HuH-7 (cell line): ENCODE data around the gene DYRK1A.
"Not testable (repeated sequence)": the region's sequence is repeated elsewhere in the genome, so short reads cannot be mapped to it uniquely, and the experiment has no call there.

Source experiments
- DNase-seq: peaks from one replicate; pipeline ENCODE4 v3.0.0; 2011; ENCODE audit warnings: low spot score

DYRK1A gene

DNA sequence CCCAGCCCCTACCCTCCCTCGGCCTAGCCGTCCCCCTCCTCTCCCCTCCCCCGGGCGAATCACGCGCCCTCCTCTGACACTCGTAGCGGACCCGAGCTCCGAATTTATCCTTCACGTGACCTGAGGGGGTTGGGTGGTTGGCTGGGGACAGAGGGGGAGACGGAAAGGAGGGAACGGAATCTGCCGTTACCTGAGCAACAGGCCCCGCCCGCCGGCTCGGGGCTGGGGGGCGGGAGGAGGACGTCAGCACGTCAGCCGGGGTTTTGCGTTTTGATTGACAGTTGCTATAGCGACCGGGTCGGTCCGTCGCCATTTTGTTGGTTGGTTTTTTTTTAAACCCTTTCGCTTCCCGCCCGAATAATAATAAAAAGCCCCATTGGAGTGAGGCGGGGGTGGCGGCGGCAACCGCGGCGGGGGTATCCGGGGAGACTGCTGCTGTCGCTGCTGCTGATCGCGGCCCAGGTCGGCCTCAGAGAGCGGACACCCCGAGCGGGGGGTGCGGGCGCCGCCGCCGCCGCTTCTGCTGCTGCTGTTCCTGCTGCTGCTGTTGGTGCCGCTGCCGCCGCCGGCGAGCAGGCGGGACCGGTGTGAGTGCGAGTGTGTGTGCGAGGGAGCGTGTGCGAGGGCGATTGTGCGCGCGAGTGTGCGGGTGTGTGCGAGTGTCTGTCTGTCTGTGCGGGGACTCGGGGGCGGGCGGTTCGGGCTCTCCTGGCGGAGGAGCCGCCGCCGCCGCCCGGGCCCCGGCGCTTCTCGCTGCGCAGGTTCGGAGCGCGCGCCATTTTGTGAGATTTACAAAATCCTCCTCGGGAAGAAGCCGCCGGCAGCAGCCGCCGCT, at the start of gene DYRK1A:
TSS of gene DYRK1A (plus strand) at position 292 of the 835 bp plus-strand sequence. CDS start 53,602 bp downstream, outside the sequence.
- DNase-seq = peak; percentile 96

DNA sequence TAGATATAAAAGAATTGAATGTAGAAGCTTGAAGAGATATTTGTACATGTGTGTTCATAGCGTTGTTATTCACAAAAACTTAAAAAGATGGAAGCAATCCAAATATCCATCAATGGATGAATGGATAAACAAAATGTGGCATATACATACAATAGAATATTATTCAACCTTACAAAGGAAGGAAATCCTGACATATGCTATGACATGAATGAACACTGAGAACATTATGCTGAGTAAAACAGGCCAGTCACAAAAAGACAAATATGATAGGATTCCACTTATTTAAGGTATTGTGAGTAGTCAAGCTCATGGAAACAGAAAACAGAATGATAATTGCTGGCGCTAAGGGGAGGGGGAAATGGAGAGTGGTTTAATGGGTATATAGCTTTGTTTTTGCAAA, 47.0 kb upstream of the DYRK1A start:
- DNase-seq = no peak

DNA sequence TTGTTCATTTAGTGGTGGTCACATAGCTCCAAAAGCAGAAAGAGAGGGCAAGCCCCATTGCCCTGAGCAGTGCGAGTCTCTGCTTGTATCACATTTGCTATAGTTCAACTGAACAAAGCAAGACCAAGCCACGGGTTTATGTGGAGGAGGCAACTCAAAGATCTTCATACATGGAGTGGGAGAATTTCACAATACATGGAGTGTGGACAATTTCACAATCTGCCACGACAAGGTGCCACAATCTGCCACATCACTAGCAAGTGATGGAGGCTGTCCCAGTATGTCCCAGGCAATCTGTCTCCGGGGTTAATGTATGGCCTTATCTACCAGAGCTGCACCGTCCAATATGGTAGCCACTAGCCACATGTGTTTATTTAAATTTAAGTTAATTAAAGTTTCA, 44.5 kb upstream of the DYRK1A start:
- no peak for DNase-seq

DNA sequence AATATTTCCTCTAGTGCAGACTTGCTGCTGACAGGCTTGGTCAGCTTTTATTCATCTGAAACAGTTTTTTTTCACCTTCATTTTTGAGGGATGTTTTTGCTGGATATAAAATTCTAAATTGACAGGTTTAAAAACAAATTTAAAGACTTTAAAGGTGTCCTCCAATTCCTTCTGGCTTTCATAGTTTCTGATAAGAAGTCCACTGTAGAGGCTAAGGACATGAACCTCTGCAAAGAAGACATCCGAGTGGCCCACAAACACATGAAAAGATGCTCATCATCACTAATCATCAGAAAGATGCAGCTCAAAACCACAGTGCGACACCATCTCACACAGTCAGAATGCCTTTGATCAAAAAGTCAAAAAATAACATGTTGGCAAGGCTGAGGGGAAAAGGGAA, 42.0 kb upstream of the DYRK1A start:
- DNase-seq = no peak

DNA sequence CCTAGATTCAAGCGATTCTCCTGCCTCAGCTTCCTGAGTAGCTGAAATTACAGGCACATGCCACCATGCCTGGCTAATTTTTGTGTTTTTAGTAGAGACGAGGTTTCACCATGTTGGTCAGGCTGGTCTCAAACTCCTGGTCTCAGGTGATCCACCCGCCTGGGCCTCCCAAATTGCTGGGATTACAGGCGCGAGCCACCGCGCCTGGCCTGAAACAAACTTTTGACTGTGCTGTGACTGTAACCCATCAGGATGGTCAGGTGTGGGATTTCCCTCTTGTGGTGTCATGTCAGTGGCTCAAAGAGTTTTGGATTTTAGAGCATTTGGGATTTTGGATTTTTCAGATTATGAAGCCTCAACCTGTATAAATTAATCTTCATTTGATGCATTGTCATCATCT, 38.4 kb upstream of the DYRK1A start:
- not testable (repeated sequence) for DNase-seq

DNA sequence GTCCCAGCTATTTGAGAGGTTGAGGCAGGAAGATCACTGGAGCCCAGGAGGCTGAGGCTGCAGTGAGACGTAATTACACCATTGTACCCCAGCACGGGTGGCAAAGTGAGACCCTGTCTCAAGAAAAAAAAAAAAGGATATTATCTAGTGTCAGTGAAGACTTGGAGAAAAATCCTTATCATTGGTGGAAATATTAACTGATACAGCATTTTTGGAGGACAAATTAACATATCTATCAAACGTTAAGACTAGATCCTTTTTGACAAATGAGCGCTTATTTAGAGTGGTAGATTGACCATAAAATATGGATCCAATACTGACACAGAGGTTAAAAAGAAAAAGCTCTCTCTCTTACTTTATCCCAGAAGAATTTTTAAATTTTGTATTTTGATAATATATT, 35.2 kb upstream of the DYRK1A start:
- no peak for DNase-seq

DNA sequence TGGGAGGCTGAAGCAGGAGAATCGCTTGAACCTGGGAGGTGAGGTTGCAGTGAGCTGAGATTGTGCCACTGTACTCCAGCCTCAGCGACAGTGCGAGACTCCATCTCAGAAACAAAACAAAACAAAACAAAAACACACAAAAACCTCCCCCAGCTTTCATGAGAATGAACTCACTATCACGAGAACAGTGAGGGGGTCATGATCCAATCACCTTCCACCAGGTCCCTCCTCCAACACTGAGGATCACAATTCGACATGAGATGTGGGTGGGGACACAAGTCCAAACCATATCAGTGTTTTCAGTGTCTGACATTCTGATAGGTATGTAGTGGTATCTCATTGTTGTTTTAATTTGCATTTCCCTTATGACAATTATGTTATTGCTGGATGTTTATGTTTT, 31.5 kb upstream of the DYRK1A start:
- no peak for DNase-seq

DNA sequence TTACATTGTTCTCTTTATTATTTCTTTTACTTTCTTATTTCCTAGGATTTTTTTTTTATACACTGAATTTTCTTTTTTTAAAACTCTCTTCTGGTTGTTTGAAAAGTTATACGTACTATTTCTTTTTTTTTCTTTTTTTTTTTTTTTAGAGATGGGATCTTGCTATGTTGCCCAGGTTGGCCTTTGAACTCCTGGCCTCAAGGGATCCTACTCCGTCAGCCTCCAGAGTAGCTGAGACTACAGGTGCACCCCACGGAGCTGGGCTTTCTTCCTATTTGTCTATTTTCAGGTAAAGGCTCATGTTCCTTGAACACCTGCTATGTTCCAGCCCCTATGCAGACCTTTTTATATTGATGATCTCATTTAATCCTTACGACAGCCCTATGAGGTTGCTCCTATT, 29.4 kb upstream of the DYRK1A start:
- DNase-seq = no peak

DNA sequence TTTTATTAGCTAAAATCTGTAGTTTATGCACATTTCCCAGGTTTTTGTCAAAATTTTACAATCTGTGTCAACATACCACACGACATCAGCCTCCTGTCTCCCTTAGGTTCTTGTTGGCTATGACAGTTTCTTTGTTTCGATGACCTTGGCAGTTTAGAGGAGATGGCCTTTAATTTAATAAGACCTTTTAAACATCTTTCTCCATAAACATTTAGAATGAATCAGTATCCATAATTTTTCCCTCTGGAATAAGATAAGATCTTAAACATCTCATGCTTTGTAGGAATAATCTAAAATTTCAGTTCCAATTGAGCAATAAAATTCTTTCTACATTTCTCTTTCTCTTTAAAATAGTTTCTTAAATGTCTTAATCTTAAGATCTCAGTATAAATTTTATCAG, 28.7 kb upstream of the DYRK1A start:
- no peak for DNase-seq

DNA sequence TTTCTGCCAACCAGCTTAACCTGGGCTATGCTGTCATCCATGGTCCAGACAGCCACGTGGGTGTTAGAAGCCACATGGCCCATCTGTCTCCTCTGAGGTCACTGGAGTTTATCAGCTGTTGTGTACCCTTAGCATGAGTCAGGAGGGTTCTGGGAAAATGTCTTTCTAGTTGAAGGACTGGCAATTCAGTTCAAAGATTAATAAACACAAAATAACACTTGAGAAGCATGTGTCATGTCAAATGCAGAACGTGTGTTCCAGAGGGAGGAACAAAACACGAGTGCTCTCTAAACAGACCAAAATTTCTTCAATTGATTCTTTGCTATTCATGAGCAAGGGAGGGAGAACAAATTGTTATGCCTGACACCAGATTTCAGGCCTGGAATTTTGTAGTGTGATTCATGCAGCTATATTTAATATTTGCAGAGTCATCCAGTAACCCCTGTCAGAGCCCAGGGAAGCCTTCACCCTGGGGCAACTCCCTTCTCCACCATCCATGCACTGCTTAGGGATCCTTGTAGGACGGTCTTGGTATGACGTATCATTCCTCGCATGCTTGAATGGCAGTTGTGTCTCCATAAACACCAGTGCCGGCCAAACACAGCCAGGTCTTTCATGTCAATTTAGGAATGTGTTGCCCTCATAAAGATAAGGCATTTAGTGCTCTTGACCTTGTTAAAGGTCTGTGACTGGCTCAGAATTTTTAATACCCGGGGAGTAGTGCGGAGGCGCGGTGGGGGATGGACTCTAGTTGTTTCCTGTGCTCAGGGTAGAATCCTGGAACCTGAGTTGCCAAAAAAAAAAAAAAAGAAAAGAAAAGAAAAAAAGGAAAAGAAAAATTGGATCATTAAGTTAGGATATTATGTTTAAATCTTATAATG, 27.7 kb upstream of the DYRK1A start:
- peak; percentile 20 for DNase-seq

DNA sequence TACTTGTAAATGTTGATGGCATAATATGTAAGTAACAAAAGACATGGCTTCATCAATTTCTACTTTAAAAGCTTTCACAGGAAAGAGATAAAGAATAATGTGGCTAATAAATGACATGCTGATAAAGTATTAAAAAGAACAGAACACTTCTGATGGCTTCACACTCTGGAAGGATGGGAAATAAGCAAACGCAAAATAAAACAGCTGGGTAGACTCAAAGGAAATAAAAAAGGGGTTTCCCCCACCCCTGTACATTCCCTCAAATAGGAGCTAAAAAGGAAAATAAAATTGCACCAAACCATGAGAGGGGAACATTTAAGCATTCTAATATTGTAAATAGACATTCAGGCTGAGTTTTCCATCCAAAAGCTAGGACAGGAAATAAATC, 27.0 kb upstream of the DYRK1A start:
- DNase-seq = no peak

DNA sequence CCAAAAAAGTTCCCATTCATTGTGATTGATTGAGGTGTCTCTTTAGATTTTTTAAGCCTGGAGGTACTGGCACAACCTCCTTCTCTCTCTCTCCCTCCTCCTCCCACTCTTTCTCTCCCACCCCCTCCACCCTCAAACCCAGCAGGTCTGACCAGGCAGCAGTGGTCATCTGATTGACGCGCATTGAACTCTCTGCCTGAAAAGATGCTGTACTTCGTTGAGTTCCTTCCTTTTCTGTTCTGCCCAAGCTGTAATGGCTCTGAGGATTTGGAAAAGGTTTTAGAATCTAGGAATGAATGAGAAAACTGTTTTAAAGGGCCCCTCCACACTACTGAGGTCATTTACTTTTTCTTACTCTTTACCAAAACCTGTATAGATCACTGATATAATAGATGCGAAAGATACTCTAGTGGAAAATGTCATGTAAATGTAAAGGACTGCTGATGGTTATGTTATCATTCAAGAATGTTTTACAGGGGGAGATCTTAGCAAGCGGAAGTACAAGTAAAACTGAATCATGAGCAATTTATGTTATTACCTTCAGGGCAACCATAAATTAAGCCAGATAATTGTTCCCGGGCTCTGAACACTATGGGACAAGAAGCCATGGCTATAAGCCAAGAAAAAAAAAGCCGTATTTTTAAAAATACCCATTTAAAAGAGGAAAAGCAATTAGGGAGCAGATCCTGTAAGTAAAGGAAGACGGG, 25.2 kb upstream of the DYRK1A start:
- no peak for DNase-seq

DNA sequence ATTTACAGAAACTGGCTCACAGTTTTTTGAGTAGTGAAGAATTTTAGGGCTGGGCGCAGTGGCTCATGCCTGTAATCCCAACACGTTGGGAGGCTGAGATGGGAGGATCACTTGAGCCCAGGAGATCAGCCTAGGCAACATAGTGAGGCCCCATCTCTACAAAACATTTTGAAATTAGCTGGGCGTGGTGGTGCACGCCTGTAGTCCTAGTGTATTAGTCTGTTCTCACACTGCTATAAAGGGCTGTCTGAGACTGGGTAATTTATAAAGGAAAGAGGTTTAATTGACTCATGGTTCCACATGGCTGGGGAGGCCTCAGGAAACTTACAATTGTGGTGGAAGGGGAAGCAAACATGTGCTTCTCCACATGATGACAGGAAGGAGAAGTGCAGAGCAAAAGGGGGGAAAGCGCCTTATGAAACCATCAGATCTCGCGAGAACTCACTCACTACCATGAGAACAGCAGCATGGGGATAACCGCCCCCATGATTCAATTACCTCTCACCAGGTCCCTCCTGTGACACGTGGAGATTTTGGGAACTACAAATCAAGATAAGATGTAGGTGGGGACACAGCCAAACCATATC, 24.4 kb upstream of the DYRK1A start:
- no peak for DNase-seq

DNA sequence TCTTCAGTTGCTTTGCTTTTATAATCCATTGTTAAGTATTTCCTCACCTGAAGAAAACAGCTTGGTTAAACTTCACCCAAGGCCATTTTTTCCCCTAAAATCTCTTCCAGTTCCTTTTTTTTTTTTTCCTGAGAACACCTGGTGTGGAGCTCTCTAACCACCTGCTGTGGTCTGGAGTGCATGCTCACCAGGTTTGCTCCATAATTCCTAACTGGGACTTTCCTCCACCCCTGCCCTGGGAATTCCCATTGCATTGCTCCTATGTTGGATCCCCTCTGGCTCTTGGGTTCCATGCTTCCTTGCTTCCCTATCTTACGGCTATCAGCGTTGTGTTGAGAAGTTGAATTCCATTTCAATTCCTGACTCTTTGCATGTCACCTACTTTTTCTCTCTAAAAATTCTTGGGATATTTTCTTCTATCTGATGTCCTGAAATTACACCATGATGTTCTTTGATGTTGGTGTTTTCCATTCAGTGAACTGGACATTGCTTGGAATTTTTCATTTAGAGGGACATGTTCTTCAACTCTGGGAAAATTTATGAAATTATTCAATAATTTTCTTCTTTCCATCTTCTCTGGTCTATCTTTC, 19.6 kb upstream of the DYRK1A start:
- no peak for DNase-seq

DNA sequence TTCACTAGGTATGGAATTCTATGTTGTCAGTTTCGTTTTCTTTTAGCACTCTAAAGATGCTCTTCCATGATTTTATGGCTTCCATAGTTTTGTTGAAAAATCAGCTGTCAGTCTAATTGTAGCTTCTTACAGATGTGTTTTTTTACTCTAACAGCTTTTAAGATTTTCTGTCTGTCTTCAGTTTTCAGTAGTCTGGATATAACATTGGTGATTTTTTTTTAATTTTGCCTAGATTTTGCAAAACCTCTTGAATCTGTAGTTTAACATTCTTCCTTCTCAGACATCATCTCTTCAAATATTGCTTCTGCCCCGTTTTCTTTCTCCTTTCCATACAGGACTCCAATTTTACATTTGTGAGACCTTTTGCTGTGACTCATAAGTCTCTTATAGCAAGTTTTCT, 17.9 kb upstream of the DYRK1A start:
- DNase-seq = no peak

DNA sequence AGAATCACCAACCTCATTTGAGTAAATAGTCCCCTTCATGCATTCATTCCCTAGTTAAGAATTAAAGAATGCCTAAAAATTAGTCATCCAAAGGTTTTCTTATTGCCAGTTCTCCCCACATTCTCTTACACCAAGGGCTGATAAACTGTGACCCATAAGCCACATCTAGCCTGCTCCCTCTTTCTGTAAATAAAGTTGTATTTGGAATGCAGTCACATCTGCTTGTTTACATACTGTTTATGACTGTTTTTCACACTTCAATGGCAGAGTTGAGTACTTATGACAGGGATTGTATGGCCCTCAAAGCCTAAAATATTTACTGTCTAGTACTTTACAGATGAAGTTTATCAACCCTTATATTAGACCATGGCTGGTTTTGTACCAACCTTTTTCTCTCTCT, 16.1 kb upstream of the DYRK1A start:
- no peak for DNase-seq

DNA sequence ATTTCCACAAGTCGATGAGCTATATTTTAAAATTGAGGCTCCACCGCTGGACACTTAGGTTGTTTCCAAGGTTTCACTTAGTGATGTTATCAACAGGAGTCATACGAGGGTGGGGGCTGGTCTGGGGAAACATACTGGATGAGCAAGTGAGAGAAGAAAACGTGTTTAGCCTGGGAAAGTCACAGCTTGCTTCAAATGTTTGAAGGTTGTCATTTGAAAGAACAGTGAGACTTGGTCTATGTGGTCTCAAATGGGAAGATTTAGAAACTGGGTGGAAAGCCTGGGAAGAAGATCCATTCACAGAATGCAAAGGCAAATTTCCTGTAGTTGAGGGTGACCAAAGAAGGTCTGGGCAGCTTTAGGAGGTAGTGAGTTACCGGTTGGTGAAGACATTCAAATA, 9.9 kb upstream of the DYRK1A start:
- DNase-seq = no peak

DNA sequence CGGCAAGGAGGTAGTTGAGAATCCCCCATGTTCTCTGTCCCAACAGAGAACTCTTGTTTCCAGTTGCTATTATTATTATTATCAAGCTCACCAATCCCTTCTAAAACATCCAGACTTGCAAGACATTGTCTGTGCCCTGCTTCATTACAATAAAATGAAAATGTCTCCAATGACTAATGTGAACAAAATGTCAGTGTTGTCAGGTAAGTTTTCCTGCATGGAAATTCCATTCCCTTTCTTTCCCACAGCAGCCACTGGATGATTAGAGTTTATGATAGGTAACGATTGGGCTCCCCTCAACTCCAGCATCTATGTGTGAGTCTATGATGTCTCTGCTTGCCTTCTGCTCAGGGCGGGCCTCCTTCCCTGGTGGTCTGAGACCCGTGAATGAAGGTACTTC, 8.9 kb upstream of the DYRK1A start:
- no peak for DNase-seq

DNA sequence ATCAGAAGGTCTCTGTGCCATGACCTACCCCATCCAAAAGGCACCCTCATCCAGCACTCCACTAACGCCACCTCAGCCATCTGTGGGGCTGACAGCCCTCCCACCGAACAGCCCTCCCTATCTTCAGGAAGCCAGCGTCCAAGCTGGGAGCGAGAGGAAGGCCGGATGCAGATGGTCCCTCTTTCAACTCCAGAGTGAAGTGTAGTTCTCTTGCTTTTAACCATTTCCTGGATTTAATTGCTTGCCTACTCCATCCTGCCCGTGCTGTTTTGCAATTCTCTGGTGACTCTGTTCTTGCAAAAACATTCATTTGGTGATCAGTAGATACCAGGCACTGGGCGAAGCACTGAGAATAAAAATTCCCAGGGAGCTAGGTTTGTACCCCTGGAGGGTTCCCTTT, 8.2 kb upstream of the DYRK1A start:
- DNase-seq = no peak

DNA sequence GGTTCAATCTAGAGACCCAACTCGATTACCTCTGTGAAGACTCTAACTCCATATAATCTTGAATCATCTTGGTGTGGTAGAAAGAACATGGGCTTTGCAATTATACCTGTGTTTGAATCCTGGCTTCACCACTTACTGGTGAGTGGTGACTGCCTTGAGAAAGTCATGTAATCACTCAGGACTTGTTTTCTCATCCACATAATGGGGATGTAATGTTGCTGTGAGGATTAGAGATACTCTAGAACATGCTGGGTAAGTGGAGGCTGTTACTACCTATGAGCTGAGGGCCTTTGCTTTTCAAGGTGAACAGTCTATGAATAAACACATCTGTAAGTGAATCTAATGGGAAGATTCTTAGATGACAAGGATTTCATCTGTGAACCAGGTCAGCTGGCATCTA, 2.6 kb upstream of the DYRK1A start:
- DNase-seq = no peak

DNA sequence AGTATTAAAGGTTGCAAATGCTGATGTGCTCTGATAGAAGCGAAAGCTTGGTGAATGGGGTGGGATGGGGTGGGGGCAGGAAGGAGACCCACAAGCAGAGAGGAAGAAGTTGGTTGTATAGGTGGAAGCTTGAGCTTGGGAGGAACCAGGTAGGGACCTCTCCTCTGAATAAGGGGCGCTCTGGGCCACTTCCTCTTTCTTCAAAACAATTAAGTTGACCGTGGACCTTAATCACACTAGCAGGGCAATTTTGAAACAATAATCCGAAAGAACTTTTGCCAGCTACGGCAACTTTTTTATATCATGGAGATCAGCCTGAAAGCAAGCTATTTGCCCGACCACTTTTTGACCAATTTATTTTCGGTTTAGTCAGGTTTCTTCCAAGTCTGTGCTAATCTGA, 1.9 kb upstream of the DYRK1A start:
- no peak for DNase-seq
